ENCODE results near the gene LAMA2. TPM values are rescaled to one million over a fixed set of nuclear protein-coding genes. Genes with fewer than 3 reads are reported as not detected.
A peak's percentile ranks its signal among the peaks of the same experiment; 100 is the strongest.
"Not testable (repeated sequence)": the region's sequence is repeated elsewhere in the genome, so short reads cannot be mapped to it uniquely, and the experiment has no call there.

LAMA2 gene
- total and polyA plus RNA-seq, 2 of the 13 experiments (the other 11 are each of a cell fraction or from before 2014, with no cell fraction given): 0.11 to 0.28 TPM

GRCh38 chr6:129172279-129172995 is 289.5 kb downstream of the LAMA2 start:
- H3K36me3 ChIP-seq (replicated peaks in 1 of 2; ENCODE audit: control insufficient read depth in 1 of 2, insufficient read depth in 2 of 2, low read length in 2 of 2); ATAC-seq; H3K9me3 ChIP-seq (ENCODE audit: low read length); H4K20me1 ChIP-seq (ENCODE audit: insufficient read depth, low read length); DNase-seq (ENCODE audit: low spot score); H3K27ac ChIP-seq (ENCODE audit: extremely low read length, insufficient read depth, low read length); POLR2A ChIA-PET; intact Hi-C loops (cut with micrococcal nuclease; ENCODE audit: unreplicated experiment); H3K9ac ChIP-seq (ENCODE audit: insufficient read depth, low read depth, low read length); CTCF ChIA-PET (ENCODE audit: low intra/inter-chr PET ratio, low total read pairs); H3K79me2 ChIP-seq (ENCODE audit: insufficient read depth, low read length); H3K27me3 ChIP-seq (ENCODE audit: control insufficient read depth in 1 of 2, insufficient read depth in 2 of 2, low read length in 2 of 2); BruUV-seq (replicated peaks); H2AFZ ChIP-seq (ENCODE audit: low read length); in situ Hi-C loops (cut with HindIII; ENCODE audit: extremely low pct_ligation_motif_present, low pct_unique_long_range_greater_than_20kb); H3K4me1 ChIP-seq (ENCODE audit: insufficient read depth, low read length); FAIRE-seq; TF ChIP-seq FOXA1 (IDR thresholded peaks at IDR 0.05): not testable (repeated sequence)
- 46% methylated on average over 15 of the region's 20 CpGs for WGBS (ENCODE audit: low lambda C conversion rate)
- Histone ChIP-seq H3K4me3 (replicated peaks in 1 of 3; ENCODE audit: insufficient read depth in 1 of 3, low read depth in 2 of 3, low read length in 3 of 3) (peak overlapping the region in 2 of 3 experiments; percentile 30 to 37; a peak in 3 of 6 replicates), H3K4me2 (ENCODE audit: low read depth, low read length) (peak overlapping the region; percentile 47; the same call in 1 of the 2 replicates)
- TF ChIP-seq NR2C2 (CRISPR knock-in tag; IDR thresholded peaks at IDR 0.05; ENCODE audit: borderline replicate concordance) (peak; percentile 69), FOXA3 (CRISPR knock-in tag; IDR thresholded peaks at IDR 0.05) (peak; percentile 34; the same call in 1 of the 2 replicates), NR2F1 (CRISPR knock-in tag; IDR thresholded peaks at IDR 0.05) (peak; percentile 19 to 30; a peak in 2 of 4 replicates), ZNF687 (CRISPR knock-in tag; IDR thresholded peaks at IDR 0.05) (peak; percentile 22; the same call in 1 of the 2 replicates), CEBPG (CRISPR knock-in tag; IDR thresholded peaks at IDR 0.05) (0 out of 2 replicates have a peak, but pooled peaks have one; percentile 17), SALL2 (CRISPR knock-in tag; IDR thresholded peaks at IDR 0.05) (0 out of 2 replicates have a peak, but pooled peaks have one; percentile 40), ZMYM4 (CRISPR knock-in tag; IDR thresholded peaks at IDR 0.05) (0 out of 2 replicates have a peak, but pooled peaks have one; percentile 26), FOXA1 (CRISPR knock-in tag; IDR thresholded peaks at IDR 0.05) (peak; percentile 64), HOXA3 (CRISPR knock-in tag; IDR thresholded peaks at IDR 0.05) (0 out of 2 replicates have a peak, but pooled peaks have one; percentile 33), ZNF281 (CRISPR knock-in tag; IDR thresholded peaks at IDR 0.05; ENCODE audit: borderline replicate concordance) (peak; percentile 91), NR2F6 (IDR thresholded peaks at IDR 0.05) (0 out of 2 replicates have a peak, but pooled peaks have one; percentile 14), NR2F6 (CRISPR knock-in tag; IDR thresholded peaks at IDR 0.05) (peak; percentile 32; the same call in 1 of the 2 replicates)
- TF ChIP-seq, protein P1, sequence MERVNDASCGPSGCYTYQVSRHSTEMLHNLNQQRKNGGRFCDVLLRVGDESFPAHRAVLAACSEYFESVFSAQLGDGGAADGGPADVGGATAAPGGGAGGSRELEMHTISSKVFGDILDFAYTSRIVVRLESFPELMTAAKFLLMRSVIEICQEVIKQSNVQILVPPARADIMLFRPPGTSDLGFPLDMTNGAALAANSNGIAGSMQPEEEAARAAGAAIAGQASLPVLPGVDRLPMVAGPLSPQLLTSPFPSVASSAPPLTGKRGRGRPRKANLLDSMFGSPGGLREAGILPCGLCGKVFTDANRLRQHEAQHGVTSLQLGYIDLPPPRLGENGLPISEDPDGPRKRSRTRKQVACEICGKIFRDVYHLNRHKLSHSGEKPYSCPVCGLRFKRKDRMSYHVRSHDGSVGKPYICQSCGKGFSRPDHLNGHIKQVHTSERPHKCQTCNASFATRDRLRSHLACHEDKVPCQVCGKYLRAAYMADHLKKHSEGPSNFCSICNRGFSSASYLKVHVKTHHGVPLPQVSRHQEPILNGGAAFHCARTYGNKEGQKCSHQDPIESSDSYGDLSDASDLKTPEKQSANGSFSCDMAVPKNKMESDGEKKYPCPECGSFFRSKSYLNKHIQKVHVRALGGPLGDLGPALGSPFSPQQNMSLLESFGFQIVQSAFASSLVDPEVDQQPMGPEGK (CRISPR knock-in tag; IDR thresholded peaks at IDR 0.05): peak; percentile 60

All from HepG2 (cell line).